Uterus (tissue), 2 donors: ENCODE measurements around the gene LRRC8A.

ENCODE experiments used
- CTCF ChIP-seq, 4 experiments: fragments of 200-600 bp in 2 of 4; fragments of 450-650 bp in 2 of 4; sonication (generic) in 2 of 4; IDR thresholded peaks; one replicate each; pipeline ENCODE4 v1.5.1; 2016 to 2019; ENCODE audit warnings: antibody characterized with exemption in 4 of 4, mild to moderate bottlenecking in 2 of 4, moderate library complexity in 1 of 4
- POLR2A ChIP-seq, 2 donors: fragments of 450-650 bp; IDR thresholded peaks; one replicate each; pipeline ENCODE4 v1.6.1; 2016; ENCODE audit warnings: antibody characterized with exemption in 2 of 2, mild to moderate bottlenecking in 1 of 2, moderate library complexity in 1 of 2

GRCh38 chr9:128928624-128929023, 46.7 kb downstream of the LRRC8A start:
- TF ChIP-seq CTCF (IDR thresholded peaks at IDR 0.05): no peak
- no peak for TF ChIP-seq POLR2A (IDR thresholded peaks at IDR 0.05)
